Endodermal cell (in vitro differentiated cells): Measurements from ENCODE around the gene ARL15. TPM values are rescaled to one million over a fixed set of nuclear protein-coding genes. Genes with fewer than 3 reads are reported as not detected.

Experiments used
- DNase-seq: peaks from one replicate; pipeline ENCODE4 v3.0.0-alpha.2; 2017
- H3K27ac ChIP-seq: 2 replicates; pipeline ENCODE4 v1.5.1; 2013; ENCODE audit warnings: mild to moderate bottlenecking, low read depth, low read length, moderate library complexity
- H3K27me3 ChIP-seq: 2 replicates; pipeline ENCODE4 v1.6.1; 2013; ENCODE audit warnings: mild to moderate bottlenecking, low read length, moderate library complexity; ENCODE audit not compliant: insufficient read depth, control insufficient read depth, poor library complexity, severe bottlenecking
- H3K36me3 ChIP-seq: 2 replicates; pipeline ENCODE4 v1.7.0; 2013; ENCODE audit warnings: mild to moderate bottlenecking, low read length, moderate library complexity; ENCODE audit not compliant: control insufficient read depth, insufficient read depth
- H3K4me1 ChIP-seq: one replicate; pipeline ENCODE4 v1.7.0; 2013; ENCODE audit warnings: low read length; ENCODE audit not compliant: control insufficient read depth, insufficient read depth
- H3K4me3 ChIP-seq: 2 replicates; pipeline ENCODE4 v1.5.1; 2013; ENCODE audit warnings: mild to moderate bottlenecking, low read length, moderate library complexity
- H3K9ac ChIP-seq: 2 replicates; pipeline ENCODE4 v1.6.1; 2013; ENCODE audit warnings: mild to moderate bottlenecking, low read length, moderate library complexity; ENCODE audit not compliant: poor library complexity, severe bottlenecking; ENCODE audit errors: extremely low read depth
- H3K9me3 ChIP-seq: 2 replicates; pipeline ENCODE4 v1.6.1; 2013; ENCODE audit warnings: mild to moderate bottlenecking, low read length, moderate library complexity; ENCODE audit not compliant: control insufficient read depth
- H3K27ac Mint-ChIP-seq: 2 replicates; pipeline ENCODE4 v1.8.0; 2020; ENCODE audit warnings: mixed read lengths
- H3K27me3 Mint-ChIP-seq: 2 replicates; pipeline ENCODE4 v1.8.0; 2021; ENCODE audit warnings: mild to moderate bottlenecking, mixed read lengths; ENCODE audit not compliant: insufficient read depth
- H3K36me3 Mint-ChIP-seq: 2 replicates; pipeline ENCODE4 v1.8.0; 2020; ENCODE audit warnings: low read depth, mixed read lengths
- H3K4me1 Mint-ChIP-seq: 2 replicates; pipeline ENCODE4 v1.8.0; 2020; ENCODE audit warnings: mixed read lengths
- H3K4me3 Mint-ChIP-seq: 2 replicates; pipeline ENCODE4 v1.8.0; 2020; ENCODE audit warnings: mild to moderate bottlenecking, moderate library complexity, mixed read lengths
- H3K9me3 Mint-ChIP-seq: 2 replicates; pipeline ENCODE4 v1.8.0; 2020; ENCODE audit warnings: mild to moderate bottlenecking, mixed read lengths
- WGBS, 2 experiments: methylation state at CpG; one replicate each; pipeline versions ENCODE4 v1.1.5 to v1.1.7; 2013; ENCODE audit warnings: missing lambda C conversion rate in 2 of 2, mixed read lengths in 1 of 2; ENCODE audit not compliant: insufficient coverage in 1 of 2, insufficient read length in 1 of 2; 5-methylcytosine and 5-hydroxymethylcytosine counted together
- total RNA-seq, 2 donors: library from RNA; stranded (reverse); fragmentation: NEBNext Ultra II Directional in 1 of 2; extraction: Animal tissue kit (Norgen Biotek cat#: 25700) in 1 of 2; gene quantifications; 2 replicates in 1 of 2; 3 replicates in 1 of 2; pipeline ENCODE4 v1.2.1, GENCODE V29; 2021
- TF ChIP-seq, protein P1 (sequence below): fragments of 200-600 bp; sonication (generic); conservative IDR thresholded peaks from 2 replicates; pipeline ENCODE4 v1.5.0; 2021; ENCODE audit warnings: antibody characterized with exemption, mild to moderate bottlenecking

ARL15 gene
- total RNA-seq, 2 donors from 2014 or later = 23.3 to 24.0 TPM

DNA sequence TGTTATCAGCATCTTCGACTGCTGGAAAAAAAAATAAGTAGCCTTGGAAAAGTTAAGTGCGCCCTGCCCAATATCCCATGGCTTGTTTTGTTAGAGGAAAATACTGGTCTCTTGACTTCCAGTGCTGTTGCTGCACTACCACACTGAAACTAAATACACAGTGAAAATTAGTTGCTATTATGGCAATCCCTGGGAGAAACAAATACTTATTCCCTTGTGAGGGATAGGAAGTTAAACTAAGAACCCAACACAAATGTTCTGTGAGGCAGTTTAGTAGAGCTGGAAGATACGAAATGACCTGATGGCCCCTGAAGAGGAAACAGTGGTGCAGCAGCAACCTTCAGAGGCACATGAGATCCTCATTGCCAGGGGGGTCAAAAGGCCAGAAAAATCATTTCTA, 164.0 kb downstream of the ARL15 start:
- Mint-ChIP-seq H3K36me3 (no peaks in the 10 kb centered on the region), H3K27ac (peak overlapping the region; percentile 18), H3K9me3 (no peaks in the 10 kb centered on the region), H3K4me3 (no peak overlapping the region), H3K27me3 (no peaks in the 10 kb centered on the region), H3K4me1 (peaks cover 43% of the 10 kb centered on the region)
- Histone ChIP-seq H3K4me3 (no peak overlapping the region), H3K27me3 (no peaks in the 10 kb centered on the region), H3K4me1 (peaks cover 8% of the 10 kb centered on the region), H3K27ac (no peak overlapping the region), H3K36me3 (no peaks in the 10 kb centered on the region), H3K9ac (no peak overlapping the region), H3K9me3 (no peaks in the 10 kb centered on the region)
- DNase-seq = no peak
- TF ChIP-seq, protein P1, sequence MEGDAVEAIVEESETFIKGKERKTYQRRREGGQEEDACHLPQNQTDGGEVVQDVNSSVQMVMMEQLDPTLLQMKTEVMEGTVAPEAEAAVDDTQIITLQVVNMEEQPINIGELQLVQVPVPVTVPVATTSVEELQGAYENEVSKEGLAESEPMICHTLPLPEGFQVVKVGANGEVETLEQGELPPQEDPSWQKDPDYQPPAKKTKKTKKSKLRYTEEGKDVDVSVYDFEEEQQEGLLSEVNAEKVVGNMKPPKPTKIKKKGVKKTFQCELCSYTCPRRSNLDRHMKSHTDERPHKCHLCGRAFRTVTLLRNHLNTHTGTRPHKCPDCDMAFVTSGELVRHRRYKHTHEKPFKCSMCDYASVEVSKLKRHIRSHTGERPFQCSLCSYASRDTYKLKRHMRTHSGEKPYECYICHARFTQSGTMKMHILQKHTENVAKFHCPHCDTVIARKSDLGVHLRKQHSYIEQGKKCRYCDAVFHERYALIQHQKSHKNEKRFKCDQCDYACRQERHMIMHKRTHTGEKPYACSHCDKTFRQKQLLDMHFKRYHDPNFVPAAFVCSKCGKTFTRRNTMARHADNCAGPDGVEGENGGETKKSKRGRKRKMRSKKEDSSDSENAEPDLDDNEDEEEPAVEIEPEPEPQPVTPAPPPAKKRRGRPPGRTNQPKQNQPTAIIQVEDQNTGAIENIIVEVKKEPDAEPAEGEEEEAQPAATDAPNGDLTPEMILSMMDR = no peak
- WGBS, 2 experiments = 94% methylated on average over 3 of the region's 3 CpGs

DNA sequence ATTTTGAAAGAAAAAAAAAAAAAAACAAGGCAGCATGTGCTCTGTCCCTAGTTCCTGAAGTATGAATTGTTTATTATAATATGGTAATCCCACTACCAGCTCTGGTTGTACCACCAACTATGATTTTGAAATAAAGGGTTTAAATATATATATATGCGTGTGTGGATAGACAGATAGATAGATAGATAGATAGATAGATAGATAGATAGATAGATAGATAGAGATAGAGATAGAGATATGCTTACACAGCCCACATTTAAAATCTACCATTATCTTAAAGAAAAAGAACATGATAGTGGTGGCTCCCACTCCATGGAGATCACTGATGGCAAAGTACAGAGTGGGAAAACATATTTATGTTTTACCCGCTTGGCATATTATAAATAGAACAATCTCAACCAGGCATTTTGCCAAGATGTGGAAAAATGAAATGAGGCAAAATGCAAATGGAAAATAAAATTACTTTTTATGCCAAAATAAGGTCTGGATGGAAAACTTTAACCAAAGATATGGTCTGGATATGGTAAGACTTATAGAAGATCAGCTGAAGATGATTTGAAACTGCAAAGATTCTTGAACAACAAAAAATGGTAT, 170.0 kb downstream of the ARL15 start:
- no peaks in the 10 kb centered on the region for H3K27me3 Mint-ChIP-seq

DNA sequence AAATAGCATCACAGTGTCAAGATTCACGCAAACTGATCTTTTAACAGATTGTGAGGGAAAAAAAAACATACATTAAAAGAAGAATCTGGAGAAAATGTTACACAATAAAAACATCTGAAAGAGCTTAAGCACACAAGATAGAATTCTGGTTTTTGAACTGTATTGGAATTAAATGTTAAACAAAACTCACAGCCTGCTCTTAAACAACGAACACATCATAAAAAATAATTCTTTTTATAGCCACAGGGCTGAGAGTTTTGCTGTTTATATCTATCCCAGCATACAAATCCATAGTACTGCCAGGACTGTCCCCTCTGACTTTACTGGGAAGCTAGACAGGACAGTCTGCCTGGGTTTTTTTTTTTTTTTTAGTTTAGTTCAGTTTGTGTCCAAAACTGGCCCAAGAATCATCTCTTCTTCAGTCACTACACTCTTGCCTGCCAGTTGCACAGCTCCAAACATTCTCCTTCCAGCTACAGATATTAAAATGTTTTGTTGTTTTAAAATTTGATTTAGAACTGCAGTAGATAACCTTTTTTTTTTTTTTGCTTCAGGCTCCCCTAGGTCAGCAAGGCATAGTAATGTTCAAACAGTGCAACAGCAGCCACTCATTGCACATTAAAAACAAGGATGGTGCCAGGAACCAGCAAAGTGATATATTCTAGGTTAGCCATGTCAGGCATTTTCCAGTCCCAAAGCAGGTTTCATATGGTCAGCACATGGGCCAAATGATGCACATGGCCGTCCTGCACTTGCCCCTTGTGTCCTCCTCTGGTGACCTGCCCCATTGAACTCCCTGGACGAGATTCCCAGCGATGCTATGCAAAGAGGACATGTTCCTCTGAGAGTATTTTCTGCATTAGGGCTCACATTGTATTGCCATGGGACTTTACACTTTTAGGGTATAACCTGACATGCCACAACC, 173.6 kb downstream of the ARL15 start:
- WGBS, 2 experiments = 95 to 100% methylated on average over 3 to 5 of the region's 5 CpGs
- TF ChIP-seq, protein P1 = no peak
- Histone ChIP-seq H3K27me3 (no peaks in the 10 kb centered on the region), H3K9me3 (no peaks in the 10 kb centered on the region), H3K4me1 (no peaks in the 10 kb centered on the region), H3K4me3 (no peak overlapping the region), H3K27ac (no peak overlapping the region), H3K36me3 (no peaks in the 10 kb centered on the region), H3K9ac (no peak overlapping the region)
- peaks cover 2% of the 10 kb centered on the region for H3K4me1 Mint-ChIP-seq
- DNase-seq = no peak
- no peaks in the 10 kb centered on the region for H3K36me3 Mint-ChIP-seq
- no peaks in the 10 kb centered on the region for H3K9me3 Mint-ChIP-seq
- H3K27me3 Mint-ChIP-seq = no peaks in the 10 kb centered on the region
- no peak overlapping the region for H3K4me3 Mint-ChIP-seq
- H3K27ac Mint-ChIP-seq = no peak overlapping the region

More for the DNA sequence above, 170.0 kb downstream of the ARL15 start:
- Mint-ChIP-seq H3K36me3 (no peaks in the 10 kb centered on the region), H3K4me1 (no peaks in the 10 kb centered on the region), H3K27ac (no peak overlapping the region), H3K9me3 (no peaks in the 10 kb centered on the region), H3K4me3 (no peak overlapping the region)
- H3K4me1 ChIP-seq = no peaks in the 10 kb centered on the region
- no peak for DNase-seq
- no peak overlapping the region for H3K9ac ChIP-seq
- H3K9me3 ChIP-seq = no peaks in the 10 kb centered on the region
- WGBS, 2 experiments = 90% methylated on average over 2 of the region's 2 CpGs; no CpG with 5 or more reads in 1 of the 2 experiments
- TF ChIP-seq, protein P1 = no peak
- no peak overlapping the region for H3K4me3 ChIP-seq
- H3K27me3 ChIP-seq = no peaks in the 10 kb centered on the region
- no peaks in the 10 kb centered on the region for H3K36me3 ChIP-seq
- H3K27ac ChIP-seq = no peak overlapping the region
